BE2C (cell line): ENCODE results near the gene ASB17. TPM values are rescaled to one million over a fixed set of nuclear protein-coding genes. Genes with fewer than 3 reads are reported as not detected.

ENCODE experiments used
- DNase-seq: peaks from one replicate; pipeline ENCODE4 v3.0.0-alpha.2; 2020
- H3K27me3 ChIP-seq: fragments of 250-450 bp; sonication (Bioruptor Pico); 2 replicates; pipeline ENCODE4 v1.5.1; 2020; ENCODE audit warnings: mild to moderate bottlenecking
- H3K36me3 ChIP-seq: fragments of 250-450 bp; sonication (Bioruptor Pico); 2 replicates; pipeline ENCODE4 v1.5.1; 2020; ENCODE audit warnings: mild to moderate bottlenecking
- H3K4me1 ChIP-seq: fragments of 250-450 bp; sonication (Bioruptor Pico); 2 replicates; pipeline ENCODE4 v1.5.1; 2020
- H3K4me3 ChIP-seq: 2 replicates; pipeline ENCODE4 v1.5.1; 2011; ENCODE audit warnings: low read depth, low read length
- H3K9me3 ChIP-seq: fragments of 250-450 bp; sonication (Bioruptor Pico); 2 replicates; pipeline ENCODE4 v1.5.1; 2020
- polyA plus RNA-seq: library from polyadenylated mRNA; unstranded; fragments of >200 nt; gene quantifications from one replicate; pipeline ENCODE4 v1.2.1, GENCODE V29; 2012; ENCODE audit warnings: low read depth, missing spikeins; ENCODE audit not compliant: insufficient read length, insufficient read depth
- TF ChIP-seq, protein P1 (sequence below): IDR thresholded peaks from 2 replicates; pipeline ENCODE4 v1.5.1; 2012; ENCODE audit warnings: mild to moderate bottlenecking, low read depth, low read length

The ASB17 gene, protein sequence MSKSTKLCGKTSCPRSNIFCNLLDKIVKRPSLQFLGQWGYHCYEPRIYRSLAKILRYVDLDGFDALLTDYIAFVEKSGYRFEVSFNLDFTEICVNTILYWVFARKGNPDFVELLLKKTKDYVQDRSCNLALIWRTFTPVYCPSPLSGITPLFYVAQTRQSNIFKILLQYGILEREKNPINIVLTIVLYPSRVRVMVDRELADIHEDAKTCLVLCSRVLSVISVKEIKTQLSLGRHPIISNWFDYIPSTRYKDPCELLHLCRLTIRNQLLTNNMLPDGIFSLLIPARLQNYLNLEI
- polyA plus RNA-seq, result not detected

DNA sequence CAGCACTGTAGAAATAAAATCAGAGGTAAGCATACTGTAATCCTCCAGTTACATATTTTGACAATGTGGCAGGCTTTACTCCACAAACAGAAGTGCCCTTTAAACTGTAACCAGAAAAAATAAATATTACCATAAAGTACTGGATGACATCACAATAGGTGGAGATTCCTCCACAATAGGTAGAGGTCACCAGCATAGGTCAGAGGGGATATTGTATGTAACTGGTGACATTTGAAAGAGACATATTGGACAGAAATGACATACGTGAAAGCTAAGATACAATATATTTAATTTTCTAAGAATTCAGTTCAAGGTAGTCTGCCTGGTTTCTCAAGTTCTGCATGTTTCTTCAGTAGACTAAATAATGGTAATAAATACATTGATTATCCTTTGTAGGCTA lies at the start of gene ASB17:
Gene ASB17, minus strand, starts transcription at position 101 of the 400 bp plus-strand sequence. CDS start 113 bp downstream, outside the sequence.
- H3K9me3 ChIP-seq, result no peaks in the 10 kb centered on the region

DNA sequence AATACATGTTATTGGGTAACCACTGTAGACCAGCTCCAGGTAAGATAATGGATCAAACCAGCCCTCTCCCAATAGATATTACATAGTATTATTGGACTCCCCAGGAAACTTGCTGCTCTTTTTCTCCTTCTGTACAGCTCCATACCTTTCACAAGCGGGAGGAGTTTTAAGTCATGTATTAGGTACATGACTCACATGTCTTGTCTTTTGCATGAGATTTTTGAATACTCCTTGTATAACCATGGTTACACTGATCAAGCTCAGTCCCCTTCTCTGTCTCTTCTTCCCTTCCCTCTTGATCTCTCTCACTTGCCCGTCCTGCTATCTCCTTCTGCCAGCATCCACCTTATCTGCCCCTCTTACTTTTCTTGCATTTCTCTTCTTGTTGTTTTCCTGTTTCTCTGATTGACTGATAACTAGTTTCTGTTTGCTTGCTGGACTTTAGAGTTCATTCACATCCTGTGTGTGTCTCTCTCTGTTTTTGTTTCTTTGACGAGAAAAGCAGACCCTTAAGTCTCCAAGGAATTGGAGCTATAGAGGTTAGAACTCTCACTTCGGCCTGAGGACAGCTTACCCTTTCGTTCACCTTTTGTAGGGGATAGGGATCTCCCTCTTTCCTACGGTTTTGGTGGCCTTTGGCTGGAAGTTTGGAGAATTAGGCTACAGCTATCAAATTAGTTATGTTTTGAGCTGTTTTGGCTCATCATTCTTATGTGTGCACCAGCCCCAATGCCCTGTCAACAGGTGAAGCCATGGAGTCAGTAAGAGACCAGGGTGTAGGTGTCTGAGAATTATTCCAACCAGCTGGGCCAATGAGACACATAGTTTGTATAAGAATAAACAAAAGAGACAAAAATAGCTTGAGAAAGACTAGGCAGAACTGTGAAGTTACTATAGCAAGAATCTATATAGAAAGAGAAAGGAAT lies 49.0 kb upstream of the ASB17 start:
- H3K4me3 ChIP-seq, result no peak overlapping the region
- TF ChIP-seq, protein P1, sequence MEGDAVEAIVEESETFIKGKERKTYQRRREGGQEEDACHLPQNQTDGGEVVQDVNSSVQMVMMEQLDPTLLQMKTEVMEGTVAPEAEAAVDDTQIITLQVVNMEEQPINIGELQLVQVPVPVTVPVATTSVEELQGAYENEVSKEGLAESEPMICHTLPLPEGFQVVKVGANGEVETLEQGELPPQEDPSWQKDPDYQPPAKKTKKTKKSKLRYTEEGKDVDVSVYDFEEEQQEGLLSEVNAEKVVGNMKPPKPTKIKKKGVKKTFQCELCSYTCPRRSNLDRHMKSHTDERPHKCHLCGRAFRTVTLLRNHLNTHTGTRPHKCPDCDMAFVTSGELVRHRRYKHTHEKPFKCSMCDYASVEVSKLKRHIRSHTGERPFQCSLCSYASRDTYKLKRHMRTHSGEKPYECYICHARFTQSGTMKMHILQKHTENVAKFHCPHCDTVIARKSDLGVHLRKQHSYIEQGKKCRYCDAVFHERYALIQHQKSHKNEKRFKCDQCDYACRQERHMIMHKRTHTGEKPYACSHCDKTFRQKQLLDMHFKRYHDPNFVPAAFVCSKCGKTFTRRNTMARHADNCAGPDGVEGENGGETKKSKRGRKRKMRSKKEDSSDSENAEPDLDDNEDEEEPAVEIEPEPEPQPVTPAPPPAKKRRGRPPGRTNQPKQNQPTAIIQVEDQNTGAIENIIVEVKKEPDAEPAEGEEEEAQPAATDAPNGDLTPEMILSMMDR, result no peak
- no peak for DNase-seq
- no peaks in the 10 kb centered on the region for H3K27me3 ChIP-seq
- H3K36me3 ChIP-seq, result no peaks in the 10 kb centered on the region
- no peaks in the 10 kb centered on the region for H3K4me1 ChIP-seq
- no peaks in the 10 kb centered on the region for H3K9me3 ChIP-seq

More for the DNA sequence above, at the start of gene ASB17:
- no peak for DNase-seq
- Histone ChIP-seq H3K4me3 (no peak within 1 kb of the TSS), H3K4me1 (no peaks in the 10 kb centered on the region), H3K27me3 (no peaks in the 10 kb centered on the region), H3K36me3 (no peaks in the 10 kb centered on the region)
- TF ChIP-seq, protein P1, result no peak

DNA sequence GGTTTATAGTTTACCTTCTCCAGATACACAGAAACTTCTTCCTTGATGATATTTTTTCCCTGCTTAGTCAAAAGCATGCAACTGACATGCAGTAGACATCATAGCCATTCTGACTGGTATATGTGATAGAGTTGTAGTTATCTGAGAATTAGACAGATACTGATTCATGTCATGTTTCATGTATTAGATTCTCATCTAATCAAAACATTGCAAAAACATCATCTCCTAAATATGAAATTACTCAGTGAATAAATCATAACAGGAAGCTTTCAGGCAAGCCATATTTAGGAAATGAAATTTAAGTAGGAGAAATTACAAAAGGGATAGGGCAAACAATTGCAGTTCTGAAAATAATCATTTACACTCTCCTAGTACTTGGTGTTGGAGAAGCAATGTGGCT lies 38.4 kb upstream of the ASB17 start:
- TF ChIP-seq, protein P1, result no peak
- no peak for DNase-seq
- H3K4me1 ChIP-seq, result no peaks in the 10 kb centered on the region
- no peaks in the 10 kb centered on the region for H3K27me3 ChIP-seq
- no peak overlapping the region for H3K4me3 ChIP-seq
- H3K9me3 ChIP-seq, result no peaks in the 10 kb centered on the region
- H3K36me3 ChIP-seq, result no peaks in the 10 kb centered on the region

DNA sequence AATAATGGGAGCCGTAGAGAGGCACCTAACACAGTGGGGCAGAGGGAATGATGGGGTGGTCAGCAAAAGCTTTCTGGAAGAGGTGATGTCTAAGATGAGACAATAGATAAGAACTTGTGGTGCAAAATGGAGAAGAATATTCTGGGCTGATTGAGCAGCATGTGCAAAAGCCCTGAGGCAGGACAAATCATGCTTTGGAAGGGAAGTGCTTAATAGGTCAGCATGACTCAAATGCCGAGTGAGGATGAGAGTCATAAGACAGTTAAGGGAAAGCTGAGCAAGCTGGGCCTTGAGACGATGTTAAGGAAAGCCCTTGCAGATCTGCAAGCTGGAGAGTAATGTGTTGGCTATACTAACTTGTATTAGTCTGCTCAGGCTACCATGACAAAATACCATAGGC lies 37.3 kb upstream of the ASB17 start:
- Histone ChIP-seq H3K9me3 (no peaks in the 10 kb centered on the region), H3K4me1 (no peaks in the 10 kb centered on the region), H3K27me3 (no peaks in the 10 kb centered on the region), H3K4me3 (no peak overlapping the region), H3K36me3 (no peaks in the 10 kb centered on the region)
- no peak for DNase-seq
- TF ChIP-seq, protein P1, result no peak

DNA sequence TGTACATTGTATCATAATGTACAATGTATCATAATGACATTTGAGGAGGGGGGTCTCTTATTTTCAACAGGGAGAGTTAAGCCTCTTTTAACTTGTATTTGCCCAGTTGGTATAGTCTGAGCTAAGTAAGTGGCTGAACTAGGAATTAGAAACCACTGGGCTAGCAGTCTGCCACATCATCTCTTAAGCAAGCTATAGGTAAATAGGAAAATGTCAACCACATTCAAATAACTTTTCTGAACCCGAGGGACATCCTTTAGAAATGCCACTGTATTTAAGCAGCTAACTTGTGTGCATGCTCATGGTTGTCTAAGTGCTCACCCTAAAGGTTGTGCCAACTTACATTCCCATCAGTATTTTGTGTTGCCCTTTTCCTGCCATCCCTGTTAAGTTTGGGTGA lies 35.5 kb upstream of the ASB17 start:
- Histone ChIP-seq H3K4me3 (no peak overlapping the region), H3K27me3 (no peaks in the 10 kb centered on the region), H3K9me3 (no peaks in the 10 kb centered on the region), H3K36me3 (no peaks in the 10 kb centered on the region), H3K4me1 (no peaks in the 10 kb centered on the region)
- TF ChIP-seq, protein P1, result no peak
- no peak for DNase-seq
